ENCODE measurements around the gene CLUH.

CLUH gene

DNA sequence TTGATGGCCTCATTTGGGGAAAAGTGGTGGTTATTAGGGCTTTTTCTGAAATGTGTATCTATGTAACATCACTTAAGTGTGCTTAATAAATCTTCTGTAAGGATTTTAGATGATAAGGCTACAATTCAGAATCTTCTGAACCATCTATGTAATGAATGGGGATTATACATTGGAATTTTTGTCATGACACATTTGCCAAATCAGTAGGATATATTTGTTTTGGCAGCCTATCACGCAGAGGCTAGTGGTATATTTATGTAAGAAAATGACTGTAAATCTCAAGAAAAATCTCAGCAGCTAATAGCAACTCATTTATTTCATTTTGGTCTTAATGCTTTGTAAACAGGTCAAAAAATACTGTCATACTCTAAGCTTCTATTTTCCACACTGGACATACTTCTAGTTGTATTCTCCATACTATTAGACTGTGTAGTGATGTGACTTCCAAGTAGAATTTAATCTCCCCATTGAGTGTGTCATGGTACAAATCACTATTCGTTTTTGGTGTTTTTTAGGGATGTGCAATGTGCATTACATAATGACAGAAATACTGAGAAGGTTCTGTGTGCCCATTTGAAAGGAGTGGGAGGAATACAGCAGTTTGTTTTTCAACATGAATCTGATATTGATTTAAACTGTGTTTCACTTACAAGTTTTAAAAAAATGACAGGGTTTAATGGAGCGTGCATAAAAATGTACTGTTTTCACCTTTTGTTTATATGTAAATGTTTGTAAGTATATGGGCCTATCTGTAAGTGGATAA is 29.2 kb downstream of the CLUH start:
- CTCF ChIA-PET: interaction anchor here (0.8 to 4.6 kb wide), 2 partner anchors 7 to 300 kb away, joined by 3 to 24 read pairs; no protein-coding TSS in a partner anchor
- Histone ChIP-seq H3K4me3 (ENCODE audit: low read depth, low read length) (no peak overlapping the region), H3K4me1 (ENCODE audit: control insufficient read depth, insufficient read depth, low read length) (no peaks in the 10 kb centered on the region), H3K27ac (ENCODE audit: extremely low read depth, low read depth, low read length) (no peak overlapping the region), H3K36me3 (ENCODE audit: control insufficient read depth in 2 of 2, insufficient read depth in 1 of 2, low read length in 2 of 2) (peaks cover 50 to 70% of the 10 kb centered on the region in 2 experiments), H3K9me3 (ENCODE audit: control insufficient read depth, insufficient read depth, low read depth, low read length) (no peaks in the 10 kb centered on the region)
- POLR2A ChIA-PET: no interaction called here
- TF ChIP-seq ZNF664 (tag by site-specific recombination; IDR thresholded peaks at IDR 0.05) (peak; percentile 92), ZNF561 (tag by site-specific recombination; IDR thresholded peaks at IDR 0.05; ENCODE audit: borderline replicate concordance) (no peak), SP7 (tag by site-specific recombination; IDR thresholded peaks at IDR 0.05) (no peak), ZNF140 (tag by site-specific recombination; IDR thresholded peaks at IDR 0.05) (no peak), ZNF10 (tag by site-specific recombination; IDR thresholded peaks at IDR 0.05) (no peak), ZNF350 (tag by site-specific recombination; IDR thresholded peaks at IDR 0.05) (no peak), EGR2 (tag by site-specific recombination; IDR thresholded peaks at IDR 0.05; ENCODE audit: low read depth) (no peak), MYNN (tag by site-specific recombination; IDR thresholded peaks at IDR 0.05; ENCODE audit: borderline replicate concordance) (no peak), ZNF571 (tag by site-specific recombination; IDR thresholded peaks at IDR 0.05) (no peak), ZBTB48 (tag by site-specific recombination; IDR thresholded peaks at IDR 0.05) (no peak), ZNF791 (tag by site-specific recombination; IDR thresholded peaks at IDR 0.05) (no peak), ZSCAN16 (tag by site-specific recombination; IDR thresholded peaks at IDR 0.05) (no peak)
- TF ChIP-seq, protein P1, sequence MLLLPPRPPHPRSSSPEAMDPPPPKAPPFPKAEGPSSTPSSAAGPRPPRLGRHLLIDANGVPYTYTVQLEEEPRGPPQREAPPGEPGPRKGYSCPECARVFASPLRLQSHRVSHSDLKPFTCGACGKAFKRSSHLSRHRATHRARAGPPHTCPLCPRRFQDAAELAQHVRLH (tag by site-specific recombination; IDR thresholded peaks at IDR 0.05): no peak
- TF ChIP-seq, protein P2, sequence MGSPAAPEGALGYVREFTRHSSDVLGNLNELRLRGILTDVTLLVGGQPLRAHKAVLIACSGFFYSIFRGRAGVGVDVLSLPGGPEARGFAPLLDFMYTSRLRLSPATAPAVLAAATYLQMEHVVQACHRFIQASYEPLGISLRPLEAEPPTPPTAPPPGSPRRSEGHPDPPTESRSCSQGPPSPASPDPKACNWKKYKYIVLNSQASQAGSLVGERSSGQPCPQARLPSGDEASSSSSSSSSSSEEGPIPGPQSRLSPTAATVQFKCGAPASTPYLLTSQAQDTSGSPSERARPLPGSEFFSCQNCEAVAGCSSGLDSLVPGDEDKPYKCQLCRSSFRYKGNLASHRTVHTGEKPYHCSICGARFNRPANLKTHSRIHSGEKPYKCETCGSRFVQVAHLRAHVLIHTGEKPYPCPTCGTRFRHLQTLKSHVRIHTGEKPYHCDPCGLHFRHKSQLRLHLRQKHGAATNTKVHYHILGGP (tag by site-specific recombination; IDR thresholded peaks at IDR 0.05): no peak
- TF ChIP-seq, protein P3, sequence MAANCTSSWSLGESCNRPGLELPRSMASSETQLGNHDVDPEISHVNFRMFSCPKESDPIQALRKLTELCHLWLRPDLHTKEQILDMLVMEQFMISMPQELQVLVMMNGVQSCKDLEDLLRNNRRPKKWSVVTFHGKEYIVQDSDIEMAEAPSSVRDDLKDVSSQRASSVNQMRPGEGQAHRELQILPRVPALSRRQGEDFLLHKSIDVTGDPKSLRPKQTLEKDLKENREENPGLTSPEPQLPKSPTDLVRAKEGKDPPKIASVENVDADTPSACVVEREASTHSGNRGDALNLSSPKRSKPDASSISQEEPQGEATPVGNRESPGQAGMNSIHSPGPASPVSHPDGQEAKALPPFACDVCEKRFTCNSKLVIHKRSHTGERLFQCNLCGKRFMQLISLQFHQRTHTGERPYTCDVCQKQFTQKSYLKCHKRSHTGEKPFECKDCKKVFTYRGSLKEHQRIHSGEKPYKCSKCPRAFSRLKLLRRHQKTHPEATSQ (tag by site-specific recombination; IDR thresholded peaks at IDR 0.05): no peak
- TF ChIP-seq, protein P4, sequence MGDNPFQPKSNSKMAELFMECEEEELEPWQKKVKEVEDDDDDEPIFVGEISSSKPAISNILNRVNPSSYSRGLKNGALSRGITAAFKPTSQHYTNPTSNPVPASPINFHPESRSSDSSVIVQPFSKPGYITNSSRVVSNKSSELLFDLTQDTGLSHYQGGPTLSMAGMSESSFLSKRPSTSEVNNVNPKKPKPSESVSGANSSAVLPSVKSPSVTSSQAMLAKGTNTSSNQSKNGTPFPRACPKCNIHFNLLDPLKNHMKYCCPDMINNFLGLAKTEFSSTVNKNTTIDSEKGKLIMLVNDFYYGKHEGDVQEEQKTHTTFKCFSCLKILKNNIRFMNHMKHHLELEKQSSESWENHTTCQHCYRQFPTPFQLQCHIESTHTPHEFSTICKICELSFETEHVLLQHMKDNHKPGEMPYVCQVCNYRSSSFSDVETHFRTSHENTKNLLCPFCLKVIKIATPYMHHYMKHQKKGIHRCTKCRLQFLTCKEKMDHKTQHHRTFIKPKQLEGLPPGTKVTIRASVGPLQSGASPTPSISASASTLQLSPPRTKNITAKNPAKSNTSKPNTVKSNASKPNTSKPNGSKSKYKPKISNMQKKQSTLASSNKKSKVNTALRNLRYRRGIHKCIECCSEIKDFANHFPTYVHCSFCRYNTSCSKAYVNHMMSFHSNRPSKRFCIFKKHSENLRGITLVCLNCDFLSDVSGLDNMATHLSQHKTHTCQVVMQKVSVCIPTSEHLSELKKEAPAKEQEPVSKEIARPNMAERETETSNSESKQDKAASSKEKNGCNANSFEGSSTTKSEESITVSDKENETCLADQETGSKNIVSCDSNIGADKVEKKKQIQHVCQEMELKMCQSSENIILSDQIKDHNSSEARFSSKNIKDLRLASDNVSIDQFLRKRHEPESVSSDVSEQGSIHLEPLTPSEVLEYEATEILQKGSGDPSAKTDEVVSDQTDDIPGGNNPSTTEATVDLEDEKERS (tag by site-specific recombination; IDR thresholded peaks at IDR 0.05): no peak
- TF ChIP-seq, protein P5, sequence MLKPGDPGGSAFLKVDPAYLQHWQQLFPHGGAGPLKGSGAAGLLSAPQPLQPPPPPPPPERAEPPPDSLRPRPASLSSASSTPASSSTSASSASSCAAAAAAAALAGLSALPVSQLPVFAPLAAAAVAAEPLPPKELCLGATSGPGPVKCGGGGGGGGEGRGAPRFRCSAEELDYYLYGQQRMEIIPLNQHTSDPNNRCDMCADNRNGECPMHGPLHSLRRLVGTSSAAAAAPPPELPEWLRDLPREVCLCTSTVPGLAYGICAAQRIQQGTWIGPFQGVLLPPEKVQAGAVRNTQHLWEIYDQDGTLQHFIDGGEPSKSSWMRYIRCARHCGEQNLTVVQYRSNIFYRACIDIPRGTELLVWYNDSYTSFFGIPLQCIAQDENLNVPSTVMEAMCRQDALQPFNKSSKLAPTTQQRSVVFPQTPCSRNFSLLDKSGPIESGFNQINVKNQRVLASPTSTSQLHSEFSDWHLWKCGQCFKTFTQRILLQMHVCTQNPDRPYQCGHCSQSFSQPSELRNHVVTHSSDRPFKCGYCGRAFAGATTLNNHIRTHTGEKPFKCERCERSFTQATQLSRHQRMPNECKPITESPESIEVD (tag by site-specific recombination; IDR thresholded peaks at IDR 0.05): peak; percentile 60; the same call in 1 of the 2 replicates
- TF ChIP-seq, protein P6, sequence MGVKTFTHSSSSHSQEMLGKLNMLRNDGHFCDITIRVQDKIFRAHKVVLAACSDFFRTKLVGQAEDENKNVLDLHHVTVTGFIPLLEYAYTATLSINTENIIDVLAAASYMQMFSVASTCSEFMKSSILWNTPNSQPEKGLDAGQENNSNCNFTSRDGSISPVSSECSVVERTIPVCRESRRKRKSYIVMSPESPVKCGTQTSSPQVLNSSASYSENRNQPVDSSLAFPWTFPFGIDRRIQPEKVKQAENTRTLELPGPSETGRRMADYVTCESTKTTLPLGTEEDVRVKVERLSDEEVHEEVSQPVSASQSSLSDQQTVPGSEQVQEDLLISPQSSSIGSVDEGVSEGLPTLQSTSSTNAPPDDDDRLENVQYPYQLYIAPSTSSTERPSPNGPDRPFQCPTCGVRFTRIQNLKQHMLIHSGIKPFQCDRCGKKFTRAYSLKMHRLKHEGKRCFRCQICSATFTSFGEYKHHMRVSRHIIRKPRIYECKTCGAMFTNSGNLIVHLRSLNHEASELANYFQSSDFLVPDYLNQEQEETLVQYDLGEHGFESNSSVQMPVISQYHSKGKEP (tag by site-specific recombination; IDR thresholded peaks at IDR 0.05): no peak
